Measurements from ENCODE around the gene RCHY1. TPM values are rescaled to one million over a fixed set of nuclear protein-coding genes. Genes with fewer than 3 reads are reported as not detected.
"Not testable (repeated sequence)": the region's sequence is repeated elsewhere in the genome, so short reads cannot be mapped to it uniquely, and the experiment has no call there.

RCHY1 gene
- total and polyA plus RNA-seq, 4 donors: 11.3 to 35.9 (median 27.2) TPM

- Histone ChIP-seq H3K36me3 (ENCODE audit: control insufficient read depth in 4 of 4, insufficient read depth in 4 of 4, low read length in 4 of 4) (peaks cover 1 to 23% (median 9%) of the 10 kb centered on the region in 4 donors), H3K9me3 (ENCODE audit: control insufficient read depth in 4 of 4, insufficient read depth in 3 of 4, low read length in 3 of 4) (no peaks in the 10 kb centered on the region), H3K9ac (ENCODE audit: insufficient read depth in 1 of 2, low read length in 2 of 2) (peak overlapping the region; percentile 71 to 99), H3K4me3 (peak overlapping the region; percentile 84), H3K27me3 (ENCODE audit: control insufficient read depth in 3 of 3, insufficient read depth in 3 of 3, low read length in 2 of 3) (no peaks in the 10 kb centered on the region), H3K27ac (ENCODE audit: low read depth in 1 of 2, low read length in 1 of 2) (peak overlapping the region; percentile 93 to 94), H3K4me1 (ENCODE audit: control insufficient read depth in 5 of 5, insufficient read depth in 5 of 5, low read length in 5 of 5) (peaks cover 1 to 30% (median 17%) of the 10 kb centered on the region in 5 donors)
- 0 to 2% methylated on average over 12 of the region's 12 CpGs for WGBS, 2 donors
- ATAC-seq (ENCODE audit: insufficient read depth, low FRiP score) (no peak), DNase-seq (peak in 1 of 3 donors; percentile 62)
- TF ChIP-seq CTCF (IDR thresholded peaks at IDR 0.05; ENCODE audit: control extremely low read depth, extremely low read depth): no peak
These were observed 575 bp downstream of the RCHY1 start for GRCh38 chr4:75513526-75514130.

GRCh38 chr4:75512386-75513211 is 1.6 kb downstream of the RCHY1 start:
- ATAC-seq (ENCODE audit: insufficient read depth, low FRiP score) (no peak), DNase-seq (peak in 2 of 3 donors; percentile 22 to 43)
- Histone ChIP-seq H3K27me3 (ENCODE audit: control insufficient read depth in 3 of 3, insufficient read depth in 3 of 3, low read length in 2 of 3) (no peaks in the 10 kb centered on the region), H3K9ac (ENCODE audit: insufficient read depth in 1 of 2, low read length in 2 of 2) (no peak overlapping the region), H3K4me1 (ENCODE audit: control insufficient read depth in 5 of 5, insufficient read depth in 5 of 5, low read length in 5 of 5) (peaks cover 1 to 30% (median 17%) of the 10 kb centered on the region in 5 donors), H3K4me3 (no peak overlapping the region), H3K27ac (ENCODE audit: low read depth in 1 of 2, low read length in 1 of 2) (peak overlapping the region; percentile 53 to 94), H3K9me3 (ENCODE audit: control insufficient read depth in 4 of 4, insufficient read depth in 3 of 4, low read length in 3 of 4) (no peaks in the 10 kb centered on the region), H3K36me3 (ENCODE audit: control insufficient read depth in 4 of 4, insufficient read depth in 4 of 4, low read length in 4 of 4) (peaks cover 0 to 13% (median 9%) of the 10 kb centered on the region in 4 donors)
- no peak for TF ChIP-seq CTCF (IDR thresholded peaks at IDR 0.05; ENCODE audit: control extremely low read depth, extremely low read depth)
- WGBS, 2 donors: 7 to 22% methylated on average over 6 of the region's 6 CpGs

GRCh38 chr4:75511841-75512240 is 2.4 kb downstream of the RCHY1 start:
- no peak for ATAC-seq (ENCODE audit: insufficient read depth, low FRiP score)
- H3K4me1 ChIP-seq (ENCODE audit: control insufficient read depth in 5 of 5, insufficient read depth in 5 of 5, low read length in 5 of 5): peaks cover 1 to 30% (median 17%) of the 10 kb centered on the region in 5 donors
- H3K27ac ChIP-seq (ENCODE audit: low read depth in 1 of 2, low read length in 1 of 2): peak overlapping the region; percentile 40 to 59
- DNase-seq: peak in 1 of 3 donors; percentile 7
- peaks cover 0 to 7% (median 6%) of the 10 kb centered on the region in 4 donors for H3K36me3 ChIP-seq (ENCODE audit: control insufficient read depth in 4 of 4, insufficient read depth in 4 of 4, low read length in 4 of 4)
- no peak overlapping the region for H3K9ac ChIP-seq (ENCODE audit: insufficient read depth in 1 of 2, low read length in 2 of 2)
- H3K27me3 ChIP-seq (ENCODE audit: control insufficient read depth in 3 of 3, insufficient read depth in 3 of 3, low read length in 2 of 3): no peaks in the 10 kb centered on the region
- no peak for TF ChIP-seq CTCF (IDR thresholded peaks at IDR 0.05; ENCODE audit: control extremely low read depth, extremely low read depth)
- 38 to 50% methylated on average over 3 of the region's 3 CpGs for WGBS, 2 donors
- no peaks in the 10 kb centered on the region for H3K9me3 ChIP-seq (ENCODE audit: control insufficient read depth in 4 of 4, insufficient read depth in 3 of 4, low read length in 3 of 4)
- H3K4me3 ChIP-seq: no peak overlapping the region

GRCh38 chr4:75509592-75509991 is 4.6 kb downstream of the RCHY1 start:
- peaks cover 2 to 10% (median 8%) of the 10 kb centered on the region in 4 donors for H3K36me3 ChIP-seq (ENCODE audit: control insufficient read depth in 4 of 4, insufficient read depth in 4 of 4, low read length in 4 of 4)
- not testable (repeated sequence) for H3K9ac ChIP-seq (ENCODE audit: insufficient read depth in 1 of 2, low read length in 2 of 2); H3K27me3 ChIP-seq (ENCODE audit: control insufficient read depth in 3 of 3, insufficient read depth in 3 of 3, low read length in 2 of 3); DNase-seq; ATAC-seq (ENCODE audit: insufficient read depth, low FRiP score); H3K9me3 ChIP-seq (ENCODE audit: control insufficient read depth in 4 of 4, insufficient read depth in 3 of 4, low read length in 3 of 4); H3K27ac ChIP-seq (ENCODE audit: low read depth in 1 of 2, low read length in 1 of 2); H3K4me3 ChIP-seq
- WGBS, 2 donors: 88 to 94% methylated on average over 4 of the region's 4 CpGs
- peaks cover 1 to 21% (median 10%) of the 10 kb centered on the region in 5 donors for H3K4me1 ChIP-seq (ENCODE audit: control insufficient read depth in 5 of 5, insufficient read depth in 5 of 5, low read length in 5 of 5)

All from lung (tissue), 12 donors.